SK-N-SH treated with all-trans-retinoic acid at 6 μM for 48 hours (cell line): ENCODE results near the gene TRPM5.

Experiments used
- ATAC-seq: fragments of 200-7000 bp; cut with Tn5 transposase; 3 replicates; pipeline ENCODE4 v1.9.1; 2020; ENCODE audit warnings: mild to moderate bottlenecking, moderate library complexity
- ARNTL ChIP-seq: fragments of 450-650 bp; formaldehyde crosslinking; IDR thresholded peaks from 2 replicates; pipeline ENCODE4 v1.5.0; 2020; ENCODE audit warnings: low read depth, mild to moderate bottlenecking, moderate library complexity, borderline replicate concordance
- BACH2 ChIP-seq: fragments of 250-450 bp; sonication (Bioruptor Pico); IDR thresholded peaks from 2 replicates; pipeline ENCODE4 v1.9.0; 2021; ENCODE audit warnings: mild to moderate bottlenecking, borderline replicate concordance
- CSDC2 ChIP-seq: fragments of 250-450 bp; sonication (Bioruptor Pico); IDR thresholded peaks from 2 replicates; pipeline ENCODE4 v1.5.0; 2020; ENCODE audit warnings: mild to moderate bottlenecking, moderate library complexity
- GLIS3 ChIP-seq: fragments of 250-450 bp; sonication (Bioruptor Pico); IDR thresholded peaks from 2 replicates; pipeline ENCODE4 v1.5.0; 2020; ENCODE audit warnings: mild to moderate bottlenecking, moderate library complexity
- ISL1 ChIP-seq: fragments of 250-450 bp; sonication (Bioruptor Pico); IDR thresholded peaks from 2 replicates; pipeline ENCODE4 v2.1.2; 2022; ENCODE audit warnings: mild to moderate bottlenecking, moderate library complexity
- OSR1 ChIP-seq: fragments of 250-450 bp; sonication (Bioruptor Pico); IDR thresholded peaks from 2 replicates; pipeline ENCODE4 v1.8.0; 2022; ENCODE audit warnings: moderate library complexity, mild to moderate bottlenecking, inconsistent platforms
- PATZ1 ChIP-seq: fragments of 250-450 bp; sonication (Bioruptor Pico); IDR thresholded peaks from 2 replicates; pipeline ENCODE4 v1.8.0; 2020; ENCODE audit warnings: mild to moderate bottlenecking, moderate library complexity, borderline replicate concordance
- PPARA ChIP-seq: fragments of 250-450 bp; sonication (Bioruptor Pico); IDR thresholded peaks from 2 replicates; pipeline ENCODE4 v1.5.0; 2020; ENCODE audit warnings: mild to moderate bottlenecking, borderline replicate concordance
- RARB ChIP-seq: fragments of 250-450 bp; sonication (Bioruptor Pico); IDR thresholded peaks from 2 replicates; pipeline ENCODE4 v1.8.0; 2021; ENCODE audit warnings: mild to moderate bottlenecking, moderate library complexity
- SNAI2 ChIP-seq: fragments of 250-450 bp; sonication (Bioruptor Pico); IDR thresholded peaks from 2 replicates; pipeline ENCODE4 v1.5.0; 2020; ENCODE audit warnings: mild to moderate bottlenecking, moderate library complexity
- TCF4 ChIP-seq: fragments of 250-450 bp; sonication (Bioruptor Pico); IDR thresholded peaks from 2 replicates; pipeline ENCODE4 v1.8.0; 2021; ENCODE audit warnings: mild to moderate bottlenecking, moderate library complexity, borderline replicate concordance
- TOX ChIP-seq: fragments of 250-450 bp; sonication (Bioruptor Pico); IDR thresholded peaks from 2 replicates; pipeline ENCODE4 v1.8.0; 2021; ENCODE audit warnings: mild to moderate bottlenecking, moderate library complexity, borderline replicate concordance
- TSHZ2 ChIP-seq: fragments of 250-450 bp; sonication (Bioruptor Pico); IDR thresholded peaks from 2 replicates; pipeline ENCODE4 v1.5.0; 2020; ENCODE audit warnings: mild to moderate bottlenecking, moderate library complexity
- ZC3H10 ChIP-seq: fragments of 250-450 bp; sonication (Bioruptor Pico); IDR thresholded peaks from 2 replicates; pipeline ENCODE4 v1.5.1; 2021; ENCODE audit warnings: mild to moderate bottlenecking, moderate library complexity
- ZFP3 ChIP-seq: fragments of 250-450 bp; sonication (Bioruptor Pico); IDR thresholded peaks from 2 replicates; pipeline ENCODE4 v1.5.0; 2020; ENCODE audit warnings: mild to moderate bottlenecking, moderate library complexity
- ZFP30 ChIP-seq: fragments of 450-650 bp; formaldehyde crosslinking; IDR thresholded peaks from 2 replicates; pipeline ENCODE4 v1.5.0; 2022; ENCODE audit warnings: mild to moderate bottlenecking, moderate library complexity
- ZNF565 ChIP-seq: fragments of 450-650 bp; formaldehyde crosslinking; conservative IDR thresholded peaks from 2 replicates; pipeline ENCODE4 v1.5.0; 2020; ENCODE audit warnings: low read depth, mild to moderate bottlenecking, moderate library complexity
- ZNF70 ChIP-seq: fragments of 450-650 bp; formaldehyde crosslinking; IDR thresholded peaks from 2 replicates; pipeline ENCODE4 v1.5.0; 2020; ENCODE audit warnings: mild to moderate bottlenecking, moderate library complexity
- TF ChIP-seq, protein P1 (sequence below): fragments of 250-450 bp; sonication (Bioruptor Pico); IDR thresholded peaks from 2 replicates; pipeline ENCODE4 v1.5.1; 2020; ENCODE audit warnings: low read depth, mild to moderate bottlenecking, moderate library complexity
- TF ChIP-seq, protein P2 (sequence below): fragments of 250-450 bp; sonication (Bioruptor Pico); IDR thresholded peaks from 2 replicates; pipeline ENCODE4 v1.8.0; 2021; ENCODE audit warnings: low read depth, mild to moderate bottlenecking, moderate library complexity, borderline replicate concordance

Gene TRPM5

GRCh38 chr11:2474059-2474901 is 30.0 kb upstream of the TRPM5 start (continued):
- TF ChIP-seq, protein P1, sequence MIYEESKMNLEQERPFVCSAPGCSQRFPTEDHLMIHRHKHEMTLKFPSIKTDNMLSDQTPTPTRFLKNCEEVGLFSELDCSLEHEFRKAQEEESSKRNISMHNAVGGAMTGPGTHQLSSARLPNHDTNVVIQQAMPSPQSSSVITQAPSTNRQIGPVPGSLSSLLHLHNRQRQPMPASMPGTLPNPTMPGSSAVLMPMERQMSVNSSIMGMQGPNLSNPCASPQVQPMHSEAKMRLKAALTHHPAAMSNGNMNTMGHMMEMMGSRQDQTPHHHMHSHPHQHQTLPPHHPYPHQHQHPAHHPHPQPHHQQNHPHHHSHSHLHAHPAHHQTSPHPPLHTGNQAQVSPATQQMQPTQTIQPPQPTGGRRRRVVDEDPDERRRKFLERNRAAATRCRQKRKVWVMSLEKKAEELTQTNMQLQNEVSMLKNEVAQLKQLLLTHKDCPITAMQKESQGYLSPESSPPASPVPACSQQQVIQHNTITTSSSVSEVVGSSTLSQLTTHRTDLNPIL: no peak

GRCh38 chr11:2473361-2474058 is 29.2 kb upstream of the TRPM5 start:
- ATAC-seq: no peak
- TF ChIP-seq ZC3H10: no peak
- TF ChIP-seq ZFP30 (CRISPR knock-in tag): no peak
- no peak for TF ChIP-seq CSDC2
- TF ChIP-seq TOX (CRISPR knock-in tag): no peak
- no peak for TF ChIP-seq ZNF70 (CRISPR knock-in tag)
- no peak for TF ChIP-seq PPARA
- no peak for TF ChIP-seq ZFP3 (CRISPR knock-in tag)
- no peak for TF ChIP-seq TCF4 (CRISPR knock-in tag)
- TF ChIP-seq GLIS3 (CRISPR knock-in tag): no peak
- TF ChIP-seq ISL1 (CRISPR knock-in tag): no peak
- TF ChIP-seq ARNTL: no peak
- no peak for TF ChIP-seq ZNF565 (CRISPR knock-in tag)
- TF ChIP-seq, protein P2, sequence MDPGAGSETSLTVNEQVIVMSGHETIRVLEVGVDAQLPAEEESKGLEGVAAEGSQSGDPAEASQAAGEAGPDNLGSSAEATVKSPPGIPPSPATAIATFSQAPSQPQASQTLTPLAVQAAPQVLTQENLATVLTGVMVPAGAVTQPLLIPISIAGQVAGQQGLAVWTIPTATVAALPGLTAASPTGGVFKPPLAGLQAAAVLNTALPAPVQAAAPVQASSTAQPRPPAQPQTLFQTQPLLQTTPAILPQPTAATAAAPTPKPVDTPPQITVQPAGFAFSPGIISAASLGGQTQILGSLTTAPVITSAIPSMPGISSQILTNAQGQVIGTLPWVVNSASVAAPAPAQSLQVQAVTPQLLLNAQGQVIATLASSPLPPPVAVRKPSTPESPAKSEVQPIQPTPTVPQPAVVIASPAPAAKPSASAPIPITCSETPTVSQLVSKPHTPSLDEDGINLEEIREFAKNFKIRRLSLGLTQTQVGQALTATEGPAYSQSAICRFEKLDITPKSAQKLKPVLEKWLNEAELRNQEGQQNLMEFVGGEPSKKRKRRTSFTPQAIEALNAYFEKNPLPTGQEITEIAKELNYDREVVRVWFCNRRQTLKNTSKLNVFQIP (CRISPR knock-in tag): no peak
- no peak for TF ChIP-seq PATZ1
- TF ChIP-seq SNAI2 (CRISPR knock-in tag): no peak
- TF ChIP-seq TSHZ2 (CRISPR knock-in tag): no peak
- no peak for TF ChIP-seq OSR1
- no peak for TF ChIP-seq BACH2 (CRISPR knock-in tag)

DNA sequence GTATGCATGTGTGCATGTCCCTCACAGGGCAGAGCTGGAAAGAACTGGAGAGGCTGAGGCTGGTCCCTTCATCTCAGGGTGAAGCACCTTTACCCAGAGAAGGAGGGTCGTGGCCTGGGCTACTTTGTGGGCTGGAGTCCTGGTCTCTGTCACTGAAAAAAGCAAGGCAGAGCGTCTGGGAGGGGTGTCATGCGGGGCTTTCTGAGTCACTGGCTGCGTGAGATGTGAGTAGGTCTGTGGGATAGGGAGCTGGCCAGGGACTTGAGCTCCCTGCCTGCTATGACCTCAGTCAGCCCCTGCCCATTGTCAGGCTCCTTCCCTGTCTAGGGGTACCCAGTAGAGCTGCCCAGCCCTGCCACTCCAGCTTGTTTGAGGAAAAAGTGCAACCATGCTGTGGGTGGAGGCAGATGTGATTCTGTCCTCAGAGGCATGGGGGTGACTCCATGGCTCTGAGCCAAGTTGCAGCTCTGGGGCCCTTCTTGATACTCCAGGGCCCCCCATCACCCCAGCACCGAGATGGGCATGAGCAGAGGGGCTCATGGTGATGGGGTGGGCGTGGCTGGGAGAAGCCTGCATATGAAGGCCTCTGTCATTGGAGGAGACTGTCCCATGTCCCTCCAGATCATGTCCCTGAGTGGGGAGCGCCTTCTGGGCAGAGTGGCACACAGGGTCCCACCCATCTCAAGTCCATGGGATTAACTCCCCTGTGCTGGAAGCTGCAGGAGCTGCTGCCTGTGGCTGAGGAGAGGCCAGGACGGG is 28.3 kb upstream of the TRPM5 start:
- TF ChIP-seq, protein P2 (CRISPR knock-in tag): no peak
- TF ChIP-seq RARB (CRISPR knock-in tag): no peak
- TF ChIP-seq ARNTL: no peak
- TF ChIP-seq ZNF70 (CRISPR knock-in tag): no peak
- TF ChIP-seq CSDC2: no peak
- no peak for TF ChIP-seq ISL1 (CRISPR knock-in tag)
- TF ChIP-seq, all 23 proteins: peak for 0
- ATAC-seq: no peak
